Activated T-cell treated with anti-CD3 and anti-CD28 coated beads for 24 hours (primary cell): ENCODE measurements around the gene PLCH1.

Source experiments
- DNase-seq: peaks from one replicate; pipeline ENCODE4 v3.0.0-alpha.2; 2020; ENCODE audit warnings: low read depth

Gene PLCH1

DNA sequence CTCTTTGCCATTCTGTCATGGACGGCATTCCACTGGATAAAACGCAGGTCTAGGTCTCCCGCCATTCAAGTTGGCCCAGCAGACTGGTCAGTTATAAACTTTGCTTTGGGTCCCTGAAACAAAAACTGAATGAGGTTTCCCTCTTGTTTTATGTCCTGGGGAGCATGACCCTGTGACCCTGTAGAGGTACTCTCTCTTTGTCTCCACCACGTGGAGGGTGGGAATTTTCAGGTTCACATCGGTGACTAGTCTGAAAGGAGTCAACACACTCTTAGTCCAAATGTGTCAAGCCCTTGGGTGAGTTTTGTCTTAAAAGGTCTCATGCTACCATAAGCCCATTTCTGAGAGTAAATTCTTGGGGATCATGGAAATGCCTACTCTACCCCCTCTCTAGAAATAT, 139.9 kb downstream of the PLCH1 start:
- no peak for DNase-seq

- DNase-seq: no peak
These were observed 140.7 kb downstream of the PLCH1 start for GRCh38 chr3:155604126-155604525.

DNA sequence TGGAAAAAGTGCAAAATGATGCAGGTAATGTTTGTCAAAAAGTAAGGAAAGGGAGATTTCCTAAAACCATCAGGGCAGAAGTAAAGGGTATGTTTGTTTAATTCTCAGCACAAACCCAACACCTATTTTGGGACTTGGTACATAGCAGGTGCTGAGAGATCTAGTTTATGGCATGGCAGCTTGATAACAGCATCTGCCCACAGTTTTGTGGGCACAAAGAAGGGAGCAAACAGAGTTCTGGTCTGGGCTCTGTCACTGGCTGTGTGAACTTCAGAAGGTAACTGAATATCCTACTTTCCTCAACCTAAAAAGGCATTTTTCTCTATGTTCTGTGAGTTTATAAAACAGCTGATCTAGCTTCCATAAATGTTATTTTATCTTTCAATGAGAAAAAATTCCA, 141.6 kb downstream of the PLCH1 start:
- DNase-seq: no peak

DNA sequence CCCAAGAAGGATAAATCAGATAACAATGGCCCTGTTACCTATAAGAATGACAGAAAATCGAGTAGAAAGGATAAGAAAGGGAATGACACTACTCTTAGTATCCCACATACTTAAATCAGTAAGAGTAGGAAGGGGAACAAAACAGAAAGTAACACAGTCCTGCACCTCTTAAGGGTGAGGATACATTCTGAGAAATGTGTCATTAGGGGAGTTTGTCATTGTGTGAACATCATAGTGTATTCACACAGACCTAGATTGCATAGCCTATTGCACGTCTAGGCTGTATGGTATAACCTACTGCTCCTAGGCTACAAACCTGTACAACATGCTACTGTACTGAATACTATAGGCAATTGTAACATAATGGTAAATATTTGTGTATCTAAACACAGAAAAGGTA, 142.6 kb downstream of the PLCH1 start:
- DNase-seq: no peak

DNA sequence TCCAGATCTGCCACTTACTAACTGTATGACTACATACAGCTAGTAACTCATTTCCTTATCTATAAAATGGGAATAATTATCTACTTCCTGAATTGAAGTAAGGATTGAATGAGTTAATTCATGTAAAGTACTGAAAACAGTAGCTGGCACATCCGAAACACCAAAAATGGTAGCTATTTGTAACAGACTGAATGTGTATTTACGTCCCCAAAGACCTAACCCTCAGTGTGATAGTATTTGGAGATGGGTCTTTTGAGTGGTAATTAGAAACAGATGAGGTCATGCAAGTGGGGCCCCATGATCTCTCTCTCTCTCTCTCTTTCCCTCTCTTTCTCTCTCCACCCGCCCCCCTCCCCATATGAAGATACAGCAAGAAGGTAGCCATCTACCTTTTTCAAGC, 146.2 kb downstream of the PLCH1 start:
- no peak for DNase-seq

GRCh38 chr3:155596615-155597014, 148.3 kb downstream of the PLCH1 start:
- no peak for DNase-seq

DNA sequence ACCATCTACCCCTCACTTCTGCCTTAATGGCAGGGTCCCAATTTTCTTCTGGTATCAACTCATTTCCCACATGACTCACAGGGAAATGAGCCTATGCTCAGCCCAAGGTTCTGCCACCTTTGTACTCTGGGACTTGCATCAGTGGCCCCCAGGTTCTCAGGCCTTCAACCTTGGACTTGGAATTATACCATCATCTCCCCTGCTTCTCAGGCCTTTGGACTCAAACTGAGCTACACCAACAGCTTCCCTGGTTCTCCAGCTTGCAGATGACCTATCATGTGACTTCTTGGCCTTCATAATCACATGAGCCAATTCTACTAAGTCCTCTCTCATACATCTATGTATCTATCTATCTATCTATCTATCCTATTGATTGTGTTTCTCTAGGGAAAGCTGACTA, 149.5 kb downstream of the PLCH1 start:
- DNase-seq: no peak

DNA sequence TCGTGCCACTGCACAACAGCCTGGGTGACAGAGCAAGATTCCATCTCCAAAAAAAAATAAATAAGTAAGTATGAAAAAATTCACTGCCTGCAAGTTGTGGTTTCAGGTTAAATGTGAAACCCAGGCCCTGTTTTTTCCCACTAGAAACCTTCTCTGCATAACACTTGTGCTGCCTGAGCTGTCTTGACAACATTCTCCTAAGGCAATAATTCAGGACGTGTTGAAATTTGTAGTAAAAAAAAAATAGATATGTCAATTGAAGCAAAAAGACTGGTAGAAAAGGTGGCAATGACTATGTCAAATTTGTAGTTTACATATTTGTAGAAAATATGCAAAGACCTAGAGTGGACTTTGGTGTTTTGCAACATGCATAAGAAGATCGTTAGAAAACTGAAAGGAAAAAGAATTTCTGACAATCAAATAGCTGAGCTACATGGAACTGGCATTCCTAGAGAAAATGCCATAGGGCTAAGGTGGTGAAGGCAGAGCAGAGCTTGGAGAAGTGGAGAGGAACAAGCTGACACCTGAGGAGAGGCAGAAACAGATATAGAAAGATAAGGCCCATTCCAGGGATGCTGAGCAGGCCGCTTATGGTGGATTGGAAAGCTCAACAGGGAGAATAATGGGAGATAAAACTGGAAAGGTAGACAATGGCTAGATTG, 150.2 kb downstream of the PLCH1 start:
- no peak for DNase-seq

DNA sequence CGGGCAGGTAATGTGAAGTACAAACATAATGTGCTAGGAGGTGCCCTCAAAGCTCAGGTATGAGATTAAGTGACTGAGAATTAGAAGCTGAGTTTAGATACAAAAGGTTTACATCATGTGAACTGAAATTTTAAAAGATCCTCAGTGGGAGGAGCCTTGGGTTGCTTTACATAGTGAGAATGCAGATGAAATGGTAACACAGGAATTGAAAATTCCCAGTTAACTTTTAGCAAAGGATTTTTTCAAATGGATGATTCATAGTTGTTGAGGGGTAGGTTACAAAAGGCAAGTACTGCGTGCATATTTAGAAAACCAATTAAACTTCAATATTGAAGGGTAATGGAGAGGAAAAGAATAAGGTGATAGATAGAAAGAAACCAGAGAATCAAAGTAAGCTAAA, 157.3 kb downstream of the PLCH1 start:
- no peak for DNase-seq

DNA sequence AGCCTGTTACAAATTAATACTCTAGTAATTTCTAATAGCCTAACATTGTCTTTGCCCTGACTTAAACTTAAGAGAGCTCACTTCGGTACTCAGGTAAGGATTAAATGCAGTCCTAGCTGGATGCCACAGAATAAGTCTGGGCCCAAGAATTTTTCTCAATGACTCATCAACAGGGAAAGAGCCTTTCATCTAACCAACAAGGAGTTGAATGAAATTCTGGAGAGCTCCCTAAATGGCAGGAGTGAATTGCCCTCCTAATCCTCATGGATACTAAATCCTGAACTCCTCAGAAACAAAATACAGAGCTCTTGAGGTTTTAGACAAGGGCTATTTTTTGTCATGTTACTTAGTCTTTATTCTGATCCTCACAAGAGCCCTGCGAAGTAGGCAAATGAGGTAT, 159.5 kb downstream of the PLCH1 start:
- no peak for DNase-seq

DNA sequence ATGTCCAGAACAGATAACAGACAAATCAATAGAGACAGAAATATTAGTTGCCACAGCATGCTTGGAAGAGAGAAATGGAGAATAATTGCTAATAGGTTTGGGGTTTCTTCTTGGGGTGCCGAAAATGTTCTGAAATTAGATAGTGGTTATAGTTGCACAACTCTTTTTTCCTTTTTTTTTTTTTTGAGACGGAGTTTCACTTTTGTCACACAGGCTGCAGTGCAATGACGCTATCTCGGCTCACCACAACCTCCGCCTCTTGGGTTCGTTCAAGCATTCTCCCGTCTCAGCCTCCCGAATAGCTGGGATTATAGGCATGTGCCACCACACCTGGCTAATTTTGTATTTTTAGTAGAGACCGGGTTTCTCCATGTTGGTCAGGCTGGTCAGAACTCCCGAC, 163.3 kb downstream of the PLCH1 start:
- DNase-seq: no peak

GRCh38 chr3:155572085-155572484, 172.8 kb downstream of the PLCH1 start:
- DNase-seq: no peak

DNA sequence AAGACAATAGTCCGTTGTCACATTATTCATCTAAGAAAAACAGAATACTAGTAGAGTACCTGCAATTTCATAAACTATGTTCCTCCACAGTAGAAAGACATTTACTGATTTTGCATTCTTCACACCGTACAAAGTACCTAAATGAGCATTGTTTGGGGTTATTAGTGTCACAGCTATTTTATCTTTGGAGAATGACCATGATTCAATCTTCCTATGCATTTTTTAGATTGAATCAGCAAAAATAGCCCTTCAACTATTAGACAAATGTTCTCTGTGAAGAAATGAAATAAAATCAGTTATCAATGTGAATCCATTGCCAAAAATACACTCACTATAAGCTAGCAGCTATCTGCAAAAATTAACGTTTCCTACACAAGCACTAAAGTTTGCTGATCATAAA, 176.6 kb downstream of the PLCH1 start:
- DNase-seq: no peak

DNA sequence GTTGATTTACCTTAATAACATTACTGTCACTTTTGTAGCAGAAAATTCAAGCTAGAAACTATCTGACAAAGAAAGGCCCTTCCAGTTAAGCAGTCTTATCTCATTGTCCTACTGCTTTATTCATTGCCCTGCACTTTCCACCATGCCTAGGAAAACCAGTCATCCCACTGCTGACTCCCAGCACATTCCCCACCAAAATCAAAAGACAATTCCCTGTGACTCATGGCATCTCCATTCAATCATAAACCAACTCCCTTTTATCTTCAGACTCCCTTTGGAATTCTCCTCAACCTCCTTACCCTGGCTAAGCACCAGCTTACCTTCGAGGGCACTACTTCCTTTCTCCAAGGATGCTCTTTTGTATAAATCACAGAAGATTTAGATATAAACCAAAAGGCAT, 184.3 kb downstream of the PLCH1 start:
- no peak for DNase-seq

- DNase-seq: no peak
These were observed 184.7 kb downstream of the PLCH1 start for GRCh38 chr3:155560135-155560534.

DNA sequence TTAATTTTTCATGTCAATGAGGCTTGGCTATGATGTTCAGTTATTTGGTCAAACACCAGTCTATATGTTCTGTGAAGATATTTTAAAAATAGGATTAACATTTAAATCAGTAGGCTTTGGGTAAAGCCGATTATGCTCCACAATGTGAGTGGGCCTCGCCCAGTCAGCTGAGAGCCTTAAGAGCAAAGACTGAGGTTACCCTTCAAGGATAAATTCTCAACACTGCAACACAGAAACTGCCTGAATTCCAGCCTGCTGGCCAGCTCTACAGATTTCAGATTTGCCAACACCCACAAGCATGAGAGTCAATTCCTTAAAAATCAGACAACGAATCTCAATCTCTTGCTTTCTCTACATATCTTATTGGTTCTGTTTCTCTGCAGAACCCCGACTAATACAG, 188.3 kb downstream of the PLCH1 start:
- DNase-seq: no peak

DNA sequence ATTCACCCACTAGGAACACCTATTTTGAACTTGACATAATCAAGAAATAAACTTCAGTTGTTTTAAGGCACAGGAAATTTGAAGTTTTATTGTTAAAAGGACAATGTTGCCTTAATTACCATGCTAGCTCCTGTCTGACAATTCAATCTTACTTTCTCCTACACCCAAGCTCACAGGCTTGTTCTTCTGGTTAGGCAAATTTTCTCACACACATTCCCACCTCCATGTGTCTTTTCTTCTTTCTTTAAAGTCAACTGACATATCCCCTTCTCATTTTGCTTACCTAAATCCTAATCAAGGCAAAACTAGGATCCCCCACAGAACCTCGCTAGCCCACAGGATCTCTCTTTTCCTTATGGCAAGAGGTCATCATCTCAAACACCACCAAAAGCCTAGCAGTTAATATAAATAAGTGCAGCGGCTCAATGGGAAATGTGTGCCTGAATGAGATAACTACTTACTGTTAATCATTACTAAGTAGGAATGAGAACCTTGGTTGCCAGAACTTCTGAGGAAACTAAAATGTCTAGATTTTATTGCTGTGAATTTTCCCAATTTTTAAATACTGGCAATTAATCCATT, 189.3 kb downstream of the PLCH1 start:
- DNase-seq: no peak

- no peak for DNase-seq
These were observed 190.0 kb downstream of the PLCH1 start for GRCh38 chr3:155554777-155555451.

GRCh38 chr3:155553780-155554179, 191.1 kb downstream of the PLCH1 start:
- DNase-seq: no peak

DNA sequence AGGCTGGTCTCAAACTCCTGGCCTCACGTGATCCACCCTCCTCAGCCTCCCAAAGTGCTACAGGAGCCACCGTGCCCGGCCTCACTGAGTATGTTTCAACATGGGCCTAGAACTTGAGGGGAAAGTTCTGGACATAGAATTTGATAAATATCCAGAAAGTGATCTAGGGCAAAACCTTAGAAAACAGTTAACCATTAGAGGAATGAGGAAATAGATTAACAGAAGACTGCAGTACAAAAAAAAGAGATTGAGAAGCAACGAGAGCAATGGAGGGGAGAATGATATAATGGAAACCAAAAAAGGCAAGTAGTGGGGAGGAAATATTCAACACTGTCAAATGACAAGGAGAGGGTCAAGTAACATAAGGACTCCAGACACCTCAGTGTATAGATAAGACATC, 191.5 kb downstream of the PLCH1 start:
- no peak for DNase-seq

GRCh38 chr3:155550391-155550790, 194.5 kb downstream of the PLCH1 start:
- no peak for DNase-seq

GRCh38 chr3:155549087-155549486, 195.8 kb downstream of the PLCH1 start:
- DNase-seq: no peak

DNA sequence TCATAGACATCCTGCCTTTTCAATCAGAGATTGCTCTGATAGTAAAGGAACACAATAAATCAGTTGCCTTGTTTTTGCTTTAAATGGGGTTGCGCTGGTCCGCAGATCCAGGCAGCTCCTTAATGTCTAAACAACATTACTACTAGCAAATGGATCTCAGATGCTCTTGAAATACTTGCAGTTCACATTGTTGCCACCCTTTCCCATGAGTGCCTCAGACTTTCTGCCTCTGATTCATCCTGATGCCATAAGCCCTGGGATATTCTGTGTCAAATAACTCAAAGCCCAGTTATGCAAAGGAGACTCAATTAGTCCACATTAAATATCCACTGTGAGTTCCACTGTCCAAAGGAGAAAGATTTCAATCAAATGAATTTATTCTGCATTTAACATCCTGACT, 196.7 kb downstream of the PLCH1 start:
- DNase-seq: no peak

GRCh38 chr3:155535098-155535497, 209.8 kb downstream of the PLCH1 start:
- DNase-seq: no peak
